ENCODE data around the gene C9orf50. TPM values are rescaled to one million over a fixed set of nuclear protein-coding genes. Genes with fewer than 3 reads are reported as not detected.

C9orf50 gene
- total RNA-seq, 1 donor from 2014 or later = not detected

- ATAC-seq = no peak
- H3K27ac ChIP-seq = no peak overlapping the region
- H3K4me3 ChIP-seq = no peak overlapping the region
- H3K4me1 ChIP-seq = no peaks in the 10 kb centered on the region
- no peaks in the 10 kb centered on the region for H3K36me3 ChIP-seq
- intact Hi-C loops (cut with DNase I) = no loop called here
- H3K27me3 ChIP-seq = no peaks in the 10 kb centered on the region
- no peaks in the 10 kb centered on the region for H3K9me3 ChIP-seq
- no peak for DNase-seq
- TF ChIP-seq, protein P1, sequence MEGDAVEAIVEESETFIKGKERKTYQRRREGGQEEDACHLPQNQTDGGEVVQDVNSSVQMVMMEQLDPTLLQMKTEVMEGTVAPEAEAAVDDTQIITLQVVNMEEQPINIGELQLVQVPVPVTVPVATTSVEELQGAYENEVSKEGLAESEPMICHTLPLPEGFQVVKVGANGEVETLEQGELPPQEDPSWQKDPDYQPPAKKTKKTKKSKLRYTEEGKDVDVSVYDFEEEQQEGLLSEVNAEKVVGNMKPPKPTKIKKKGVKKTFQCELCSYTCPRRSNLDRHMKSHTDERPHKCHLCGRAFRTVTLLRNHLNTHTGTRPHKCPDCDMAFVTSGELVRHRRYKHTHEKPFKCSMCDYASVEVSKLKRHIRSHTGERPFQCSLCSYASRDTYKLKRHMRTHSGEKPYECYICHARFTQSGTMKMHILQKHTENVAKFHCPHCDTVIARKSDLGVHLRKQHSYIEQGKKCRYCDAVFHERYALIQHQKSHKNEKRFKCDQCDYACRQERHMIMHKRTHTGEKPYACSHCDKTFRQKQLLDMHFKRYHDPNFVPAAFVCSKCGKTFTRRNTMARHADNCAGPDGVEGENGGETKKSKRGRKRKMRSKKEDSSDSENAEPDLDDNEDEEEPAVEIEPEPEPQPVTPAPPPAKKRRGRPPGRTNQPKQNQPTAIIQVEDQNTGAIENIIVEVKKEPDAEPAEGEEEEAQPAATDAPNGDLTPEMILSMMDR (IDR thresholded peaks at IDR 0.05) = no peak
Measured at GRCh38 chr9:129650680-129651235, 29.9 kb upstream of the C9orf50 start.

GRCh38 chr9:129649726-129650679 lies 29.1 kb upstream of the C9orf50 start:
- ATAC-seq (no peak), DNase-seq (no peak)
- intact Hi-C loops (cut with DNase I) = loop anchor here (10.0 kb wide), 1 partner anchor 85 kb away; no protein-coding TSS in a partner anchor
- Histone ChIP-seq H3K27ac (no peak overlapping the region), H3K36me3 (no peaks in the 10 kb centered on the region), H3K27me3 (no peaks in the 10 kb centered on the region), H3K4me3 (no peak overlapping the region), H3K4me1 (no peaks in the 10 kb centered on the region), H3K9me3 (no peaks in the 10 kb centered on the region)
- TF ChIP-seq, protein P1 (IDR thresholded peaks at IDR 0.05) = no peak

- DNase-seq = no peak
- Histone ChIP-seq H3K4me1 (no peaks in the 10 kb centered on the region), H3K36me3 (no peaks in the 10 kb centered on the region), H3K9me3 (no peaks in the 10 kb centered on the region), H3K27me3 (no peaks in the 10 kb centered on the region), H3K27ac (no peak overlapping the region), H3K4me3 (no peak overlapping the region)
- intact Hi-C loops (cut with DNase I) = loop anchor here (10.0 kb wide), 1 partner anchor 86 kb away; no protein-coding TSS in a partner anchor
- TF ChIP-seq, protein P1 (IDR thresholded peaks at IDR 0.05) = no peak
- ATAC-seq = no peak
Measured at GRCh38 chr9:129648764-129649115, 27.8 kb upstream of the C9orf50 start.

GRCh38 chr9:129648092-129648763 lies 27.3 kb upstream of the C9orf50 start:
- Histone ChIP-seq H3K4me1 (no peaks in the 10 kb centered on the region), H3K27me3 (no peaks in the 10 kb centered on the region), H3K27ac (no peak overlapping the region), H3K36me3 (no peaks in the 10 kb centered on the region), H3K9me3 (no peaks in the 10 kb centered on the region), H3K4me3 (no peak overlapping the region)
- DNase-seq (no peak), ATAC-seq (no peak)
- intact Hi-C loops (cut with DNase I) = loop anchor here (10.0 kb wide), 1 partner anchor 87 kb away; no protein-coding TSS in a partner anchor
- TF ChIP-seq, protein P1 (IDR thresholded peaks at IDR 0.05) = no peak

DNA sequence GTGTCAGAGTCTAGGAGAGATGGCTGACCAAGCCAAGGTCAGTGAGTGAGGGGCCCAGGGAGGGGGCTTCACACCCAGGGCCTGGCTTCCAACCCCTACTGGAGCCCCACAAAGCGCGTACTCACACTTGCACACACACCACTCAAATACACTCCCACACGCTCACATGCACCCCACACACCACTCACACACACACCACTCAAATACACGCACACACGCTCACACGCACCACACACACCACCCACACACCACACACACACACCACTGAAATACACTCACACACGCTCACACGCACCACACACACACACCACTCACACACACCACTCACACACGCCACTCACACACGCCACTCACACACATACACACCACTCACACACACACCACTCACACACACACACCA lies 26.7 kb upstream of the C9orf50 start:
- Histone ChIP-seq H3K36me3 (no peaks in the 10 kb centered on the region), H3K27ac (no peak overlapping the region), H3K9me3 (no peaks in the 10 kb centered on the region), H3K27me3 (no peaks in the 10 kb centered on the region), H3K4me1 (no peaks in the 10 kb centered on the region), H3K4me3 (no peak overlapping the region)
- no peak for DNase-seq
- TF ChIP-seq, protein P1 (IDR thresholded peaks at IDR 0.05) = no peak
- no peak for ATAC-seq
- intact Hi-C loops (cut with DNase I) = loop anchor here (10.0 kb wide), 1 partner anchor 87 kb away; no protein-coding TSS in a partner anchor
